GM12878 (cell line): ENCODE data around the gene VCPKMT. TPM values are rescaled to one million over a fixed set of nuclear protein-coding genes. Genes with fewer than 3 reads are reported as not detected.

ENCODE experiments used
- ATAC-seq: fragments of 200-7000 bp; cut with Tn5 transposase; 3 replicates; pipeline ENCODE4 v1.9.1; 2020; ENCODE audit warnings: mild to moderate bottlenecking, moderate library complexity
- BruUV-seq: library from RNA; stranded (reverse); fragments of 400-500 nt; replicated peaks from 2 replicates; lab custom pipeline; 2021; lab: Mats Ljungman, UMichigan
- CTCF ChIA-PET: fragments of 300-600 bp; sonication (Branson Sonifier 250); formaldehyde crosslinking; extraction: SDS; loops from one replicate; lab custom pipeline; 2021; ENCODE audit warnings: inconsistent platforms; lab: Yijun Ruan, JAX
- POLR2A ChIA-PET: fragments of 350-600 bp; formaldehyde crosslinking; extraction: SDS; loops from one replicate; lab custom pipeline; 2021; ENCODE audit warnings: inconsistent platforms; lab: Charles Lee
- RAD21 ChIA-PET: fragments of 300-600 bp; sonication (Branson Sonifier 250); formaldehyde crosslinking; loops from one replicate; lab custom pipeline; 2023; ENCODE audit warnings: antibody characterized with exemption; ENCODE audit not compliant: unreplicated experiment; lab: Charles Lee
- SMC1A ChIA-PET: fragments of 300-600 bp; sonication (Branson Sonifier 250); formaldehyde crosslinking; loops from one replicate; lab custom pipeline; 2023; ENCODE audit not compliant: unreplicated experiment, uncharacterized antibody; lab: Charles Lee
- DNase-seq: peaks from one replicate; pipeline ENCODE4 v3.0.0-alpha.2; 2011; ENCODE audit warnings: low read depth, low spot score
- FAIRE-seq: peaks from 3 replicates; lab custom pipeline; 2011; peaks lifted over from hg19 to GRCh38; lab: Jason Lieb, UNC
- H2AFZ ChIP-seq: 2 replicates; pipeline ENCODE4 v1.6.0; 2011; ENCODE audit warnings: low read depth, low read length, control low read depth; ENCODE audit not compliant: control insufficient read depth
- H3K27ac ChIP-seq: 2 replicates; pipeline ENCODE4 v1.5.1; 2011; ENCODE audit warnings: control low read depth; ENCODE audit not compliant: control insufficient read depth, insufficient read depth
- H3K27me3 ChIP-seq, 2 experiments: replicated peaks in 1 of 2; 2 replicates each; pipeline versions ENCODE4 v1.6.0 to v1.6.1; 2011; ENCODE audit warnings: low read length in 1 of 2; ENCODE audit not compliant: control insufficient read depth in 2 of 2, insufficient read depth in 2 of 2
- H3K36me3 ChIP-seq, 2 experiments: 2 replicates each; pipeline ENCODE4 v1.5.1; 2011; ENCODE audit warnings: low read length in 1 of 2; ENCODE audit not compliant: control insufficient read depth in 2 of 2, insufficient read depth in 2 of 2
- H3K4me1 ChIP-seq: 2 replicates; pipeline ENCODE4 v1.6.1; 2011; ENCODE audit warnings: mild to moderate bottlenecking, low read length, moderate library complexity, mixed read lengths; ENCODE audit not compliant: control insufficient read depth, insufficient read depth
- H3K4me2 ChIP-seq: 2 replicates; pipeline ENCODE4 v1.6.0; 2011; ENCODE audit warnings: control low read depth; ENCODE audit not compliant: control insufficient read depth, insufficient read depth
- H3K4me3 ChIP-seq: fragments of 200-600 bp; sonication (generic); 2 replicates; pipeline ENCODE4 v1.5.1; 2016
- H3K79me2 ChIP-seq: 2 replicates; pipeline ENCODE4 v1.6.0; 2011; ENCODE audit warnings: low read length; ENCODE audit not compliant: control insufficient read depth, insufficient read depth
- H3K9ac ChIP-seq: 2 replicates; pipeline ENCODE4 v1.8.0; 2011; ENCODE audit warnings: low read length, control low read depth, mixed read lengths; ENCODE audit not compliant: control insufficient read depth, insufficient read depth
- H3K9me3 ChIP-seq: replicated peaks from 3 replicates; pipeline ENCODE4 v1.5.1; 2011; ENCODE audit warnings: mild to moderate bottlenecking, low read length; ENCODE audit not compliant: control insufficient read depth, insufficient read depth
- H4K20me1 ChIP-seq: 2 replicates; pipeline ENCODE4 v1.6.0; 2011; ENCODE audit not compliant: control insufficient read depth, insufficient read depth
- ATF2 ChIP-seq: IDR thresholded peaks from 2 replicates; pipeline ENCODE4 v1.6.1; 2012; ENCODE audit warnings: low read length, inconsistent platforms
- BMI1 ChIP-seq: fragments of 450-650 bp; IDR thresholded peaks from 2 replicates; pipeline ENCODE4 v1.6.1; 2016; ENCODE audit warnings: mild to moderate bottlenecking, moderate library complexity, borderline replicate concordance
- EGR1 ChIP-seq, 2 experiments: IDR thresholded peaks; 1 replicate in 1 of 2; 2 replicates in 1 of 2; pipeline ENCODE4 v1.6.1; 2011 to 2012; ENCODE audit warnings: low read depth in 2 of 2, low read length in 2 of 2, borderline replicate concordance in 1 of 2, mild to moderate bottlenecking in 1 of 2, moderate library complexity in 1 of 2
- GABPA ChIP-seq: IDR thresholded peaks from 2 replicates; pipeline ENCODE4 v1.6.1; 2014; ENCODE audit warnings: antibody characterized with exemption, low read depth, mild to moderate bottlenecking, inconsistent platforms
- HCFC1 ChIP-seq: fragments of 150-350 bp; IDR thresholded peaks from 2 replicates; pipeline ENCODE4 v1.6.1; 2014; ENCODE audit warnings: low read length
- IKZF1 ChIP-seq: fragments of 450-650 bp; conservative IDR thresholded peaks from 2 replicates; pipeline ENCODE4 v1.6.1; 2017; ENCODE audit warnings: antibody characterized with exemption, mild to moderate bottlenecking
- IKZF2 ChIP-seq, 2 experiments: fragments of 450-650 bp; IDR thresholded peaks; 2 replicates each; pipeline ENCODE4 v1.6.1; 2017; ENCODE audit warnings: mild to moderate bottlenecking in 2 of 2, moderate library complexity in 2 of 2
- IRF5 ChIP-seq: fragments of 450-650 bp; IDR thresholded peaks from 2 replicates; pipeline ENCODE4 v1.6.1; 2017; ENCODE audit warnings: borderline replicate concordance
- LARP7 ChIP-seq: fragments of 450-650 bp; IDR thresholded peaks from 2 replicates; pipeline ENCODE4 v1.6.1; 2017; ENCODE audit warnings: mild to moderate bottlenecking
- MYC ChIP-seq: IDR thresholded peaks from 2 replicates; pipeline ENCODE4 v1.6.1; 2011; ENCODE audit warnings: mild to moderate bottlenecking, low read length, moderate library complexity, inconsistent platforms; ENCODE audit not compliant: insufficient read depth, insufficient replicate concordance, insufficient read length, severe bottlenecking
- NBN ChIP-seq: fragments of 450-650 bp; IDR thresholded peaks from 2 replicates; pipeline ENCODE4 v1.6.1; 2016
- NFYA ChIP-seq: IDR thresholded peaks from 2 replicates; pipeline ENCODE4 v1.6.1; 2011; ENCODE audit warnings: low read depth, mild to moderate bottlenecking, low read length, improper control_type of control experiment, borderline replicate concordance
- NR2C2 ChIP-seq: IDR thresholded peaks from 2 replicates; pipeline ENCODE4 v1.6.1; 2011; ENCODE audit warnings: borderline replicate concordance, low read depth; ENCODE audit not compliant: control insufficient read depth, insufficient read length
- RFX5 ChIP-seq: IDR thresholded peaks from 2 replicates; pipeline ENCODE4 v1.6.1; 2011; ENCODE audit warnings: low read depth, low read length, improper control_type of control experiment
- SPI1 ChIP-seq: IDR thresholded peaks from 2 replicates; pipeline ENCODE4 v1.6.1; 2011; ENCODE audit warnings: low read depth, mild to moderate bottlenecking, low read length, moderate library complexity, borderline replicate concordance; ENCODE audit not compliant: insufficient read depth
- ZBTB4 ChIP-seq: fragments of 450-650 bp; formaldehyde crosslinking; IDR thresholded peaks from 2 replicates; pipeline ENCODE4 v1.4.0; 2022; ENCODE audit warnings: mild to moderate bottlenecking, moderate library complexity
- ZNF274 ChIP-seq: IDR thresholded peaks from one replicate; pipeline ENCODE4 v1.8.0; 2011; ENCODE audit not compliant: insufficient read length, insufficient read depth
- WGBS: methylation state at CpG from one replicate; pipeline ENCODE4 v1.1.6; 2016; ENCODE audit warnings: low lambda C conversion rate; ENCODE audit not compliant: insufficient replicate concordance, insufficient coverage; ENCODE audit errors: missing lambda C conversion rate; 5-methylcytosine and 5-hydroxymethylcytosine counted together
- in situ Hi-C: fragments of 300-500 bp; cut with MboI; formaldehyde crosslinking; loops from 9 replicates; pipeline ENCODE4 v1.14.3; 2018; ENCODE audit warnings: mixed read lengths
- intact Hi-C: fragments of 100-400 bp; cut with micrococcal nuclease; formaldehyde crosslinking; loops from one replicate; pipeline ENCODE4 v1.14.2; 2022; ENCODE audit not compliant: unreplicated experiment
- polyA plus RNA-seq, 11 experiments: library from polyadenylated mRNA; depleted of rRNA in 4 of 11; unstranded in 6 of 11; stranded (reverse) in 5 of 11; fragments of >200 nt; fragmentation: Nextera tagmentation in 4 of 11; fragmentation: Illumina TruSeq in 1 of 11; extraction: Ambion mirVana in 4 of 11; extraction: Trizol in 1 of 11; gene quantifications; 1 replicate in 1 of 11; 2 replicates in 10 of 11; pipeline versions ENCODE4 v1.2.1 to v1.2.3, GENCODE V29; 2011 to 2016; ENCODE audit warnings: inconsistent platforms in 2 of 11, missing spikeins in 2 of 11, low read depth in 1 of 11
- total RNA-seq, 4 experiments: library from RNA; depleted of rRNA in 3 of 4; stranded (reverse); fragments of >200 nt in 3 of 4; fragmentation: Illumina TruSeq in 1 of 4; extraction: Trizol in 1 of 4; gene quantifications; 2 replicates each; pipeline versions ENCODE4 v1.2.1 to v1.2.3, GENCODE V29; 2013 to 2021

Gene VCPKMT
- total and polyA plus RNA-seq, 10 of the 15 experiments (the other 5 are each of a cell fraction or from before 2014, with no cell fraction given) = 8.5 to 18.4 (median 12.8) TPM

- H3K79me2 ChIP-seq = peaks cover 7% of the 10 kb centered on the region
- ChIA-PET SMC1A (interaction anchor here (0.7 to 6.7 kb wide), 34 partner anchors 10 to 209 kb away, joined by 3 to 96 read pairs (median 5); partner anchors contain the start of gene NEMF), RAD21 (interaction anchor here (0.7 to 6.1 kb wide), 26 partner anchors 9 to 210 kb away, joined by 3 to 110 read pairs (median 12); partner anchors contain the start of genes ARF6 and NEMF), CTCF (interaction anchor here (0.7 to 5.6 kb wide), 20 partner anchors 15 to 428 kb away, joined by 3 to 92 read pairs (median 5); partner anchors contain the start of gene NEMF), POLR2A (interaction anchor here (0.8 to 4.2 kb wide), 18 partner anchors 9 to 199 kb away, joined by 3 to 62 read pairs (median 8); partner anchors contain the start of gene ARF6)
- DNase-seq (peak; percentile 84), FAIRE-seq (peak; percentile 80), ATAC-seq (peak; percentile 83)
- H2AFZ ChIP-seq = peak overlapping the region; percentile 56
- H3K4me3 ChIP-seq = peak overlapping the region; percentile 60
- no peaks in the 10 kb centered on the region for H4K20me1 ChIP-seq
- TSS peak; percentile 97 for BruUV-seq
- H3K9ac ChIP-seq = peak overlapping the region; percentile 94
- peak overlapping the region; percentile 86 for H3K4me2 ChIP-seq
- H3K36me3 ChIP-seq = no peaks in the 10 kb centered on the region; a peak in 1 of 4 replicates
- intact Hi-C loops = loop anchor here (1.0 to 5.0 kb wide), 9 partner anchors 15 to 200 kb away; no protein-coding TSS in a partner anchor
- H3K9me3 ChIP-seq = no peaks in the 10 kb centered on the region
- in situ Hi-C loops = no loop called here
- no peaks in the 10 kb centered on the region for H3K27me3 ChIP-seq
- H3K4me1 ChIP-seq = peaks cover 59% of the 10 kb centered on the region
- H3K27ac ChIP-seq = peak overlapping the region; percentile 98
- 3% methylated on average over 11 of the region's 11 CpGs for WGBS
- TF ChIP-seq NR2C2 (no peak), IKZF1 (peak; percentile 80), RFX5 (no peak), NBN (no peak; the same call in 1 of the 2 replicates), NFYA (no peak), SPI1 (peak; percentile 93), BMI1 (no peak), ZNF274 (no peak), LARP7 (0 out of 2 replicates have a peak, but pooled peaks have one; percentile 39), EGR1 (IDR thresholded peaks at IDR 0.05; ENCODE audit: borderline replicate concordance in 1 of 2, low read depth in 2 of 2, low read length in 2 of 2) (no peak), HCFC1 (no peak), GABPA (peak; percentile 62; the same call in 1 of the 2 replicates), MYC (no peak), IRF5 (no peak), ZBTB4 (no peak; the same call in 1 of the 2 replicates), IKZF2 (IDR thresholded peaks at IDR 0.05) (peak; percentile 80 to 82), ATF2 (peak; percentile 44)
Observed at GRCh38 chr14:50061664-50062437, 54.5 kb downstream of the VCPKMT start.
